Neuronal stem cell (in vitro differentiated cells): ENCODE measurements around the gene SNX30.

Experiments used
- DNase-seq: peaks from one replicate; pipeline ENCODE4 v3.0.0-alpha.2; 2013; ENCODE audit warnings: low spot score
- H2AFZ ChIP-seq: one replicate; pipeline ENCODE4 v1.6.1; 2013; ENCODE audit warnings: mild to moderate bottlenecking, low read length, inconsistent platforms
- H2AK5ac ChIP-seq: 2 replicates; pipeline ENCODE4 v1.6.1; 2013; ENCODE audit warnings: low read depth, mild to moderate bottlenecking, inconsistent platforms, low read length, moderate library complexity, mixed read lengths
- H2BK120ac ChIP-seq: 2 replicates; pipeline ENCODE4 v1.6.1; 2013; ENCODE audit warnings: low read depth, mild to moderate bottlenecking, inconsistent platforms, low read length, moderate library complexity, mixed read lengths
- H2BK12ac ChIP-seq: one replicate; pipeline ENCODE4 v1.6.1; 2013; ENCODE audit warnings: low read length, inconsistent platforms
- H2BK15ac ChIP-seq: 2 replicates; pipeline ENCODE4 v1.6.1; 2013; ENCODE audit warnings: mild to moderate bottlenecking, low read length, inconsistent platforms, mixed read lengths
- H2BK5ac ChIP-seq: one replicate; pipeline ENCODE4 v1.6.1; 2013; ENCODE audit warnings: inconsistent platforms, mild to moderate bottlenecking, low read length, moderate library complexity
- H3K14ac ChIP-seq: one replicate; pipeline ENCODE4 v1.6.1; 2013; ENCODE audit warnings: low read length, inconsistent platforms
- H3K18ac ChIP-seq: 2 replicates; pipeline ENCODE4 v1.6.1; 2013; ENCODE audit warnings: low read length, inconsistent platforms
- H3K23ac ChIP-seq: 2 replicates; pipeline ENCODE4 v1.6.1; 2013; ENCODE audit warnings: low read depth, mild to moderate bottlenecking, mixed read lengths, low read length, inconsistent platforms; ENCODE audit not compliant: poor library complexity
- H3K27ac ChIP-seq: replicated peaks from 3 replicates; pipeline ENCODE4 v1.5.1; 2013; ENCODE audit warnings: low read length, inconsistent platforms
- H3K27me3 ChIP-seq, 3 experiments: 2 replicates each; pipeline ENCODE4 v1.6.1; 2013; ENCODE audit warnings: low read length in 3 of 3, mild to moderate bottlenecking in 2 of 3, inconsistent platforms in 1 of 3, low read depth in 1 of 3, mixed read lengths in 1 of 3, moderate library complexity in 1 of 3; ENCODE audit not compliant: control insufficient read depth in 3 of 3, insufficient read depth in 3 of 3
- H3K36me3 ChIP-seq, 2 donors: replicated peaks in 1 of 2; 2 replicates each; pipeline ENCODE4 v1.6.1; 2013; ENCODE audit warnings: low read length in 2 of 2; ENCODE audit not compliant: control insufficient read depth in 2 of 2, insufficient read depth in 2 of 2
- H3K4ac ChIP-seq: 2 replicates; pipeline ENCODE4 v1.6.1; 2013; ENCODE audit warnings: inconsistent platforms, mild to moderate bottlenecking, low read length, moderate library complexity
- H3K4me1 ChIP-seq, 2 donors: 1 replicate in 1 of 2; 2 replicates in 1 of 2; pipeline ENCODE4 v1.6.1; 2013; ENCODE audit warnings: low read length in 2 of 2, low read depth in 1 of 2; ENCODE audit not compliant: control insufficient read depth in 2 of 2, insufficient read depth in 1 of 2
- H3K4me2 ChIP-seq: one replicate; pipeline ENCODE4 v1.6.1; 2013; ENCODE audit warnings: mild to moderate bottlenecking, low read length, inconsistent platforms; ENCODE audit not compliant: insufficient read depth, poor library complexity, severe bottlenecking
- H3K4me3 ChIP-seq, 2 donors: 2 replicates each; pipeline ENCODE4 v1.5.1; 2013; ENCODE audit warnings: low read length in 2 of 2, mild to moderate bottlenecking in 2 of 2, inconsistent platforms in 1 of 2, moderate library complexity in 1 of 2
- H3K79me1 ChIP-seq: one replicate; pipeline ENCODE4 v1.6.1; 2013; ENCODE audit warnings: low read depth, mild to moderate bottlenecking, inconsistent platforms, low read length, moderate library complexity
- H3K9ac ChIP-seq: one replicate; pipeline ENCODE4 v1.6.1; 2013; ENCODE audit warnings: mild to moderate bottlenecking, low read depth, low read length, inconsistent platforms; ENCODE audit not compliant: poor library complexity
- H3K9me3 ChIP-seq, 2 donors: replicated peaks in 1 of 2; 2 replicates each; pipeline versions ENCODE3 to v1.6.1; 2013; ENCODE audit warnings: low read length in 2 of 2, mild to moderate bottlenecking in 2 of 2, inconsistent platforms in 1 of 2, low read depth in 1 of 2, mixed read lengths in 1 of 2, moderate library complexity in 1 of 2; ENCODE audit not compliant: control insufficient read depth in 2 of 2, insufficient read depth in 1 of 2
- H4K8ac ChIP-seq: one replicate; pipeline ENCODE4 v1.6.1; 2013; ENCODE audit warnings: low read depth, mild to moderate bottlenecking, inconsistent platforms, low read length, moderate library complexity
- H4K91ac ChIP-seq: one replicate; pipeline ENCODE4 v1.6.1; 2013; ENCODE audit warnings: low read length, low read depth, mild to moderate bottlenecking, inconsistent platforms; ENCODE audit not compliant: poor library complexity
- WGBS, 2 donors: extraction: QIAGEN DNeasy Blood & Tissue Kit; methylation state at CpG; one replicate each; pipeline ENCODE4 v1.1.7; 2013; ENCODE audit warnings: missing lambda C conversion rate in 2 of 2, mixed read lengths in 1 of 2; ENCODE audit not compliant: insufficient read length in 2 of 2, insufficient replicate concordance in 1 of 2; ENCODE audit errors: extremely low coverage in 2 of 2; 5-methylcytosine and 5-hydroxymethylcytosine counted together

Gene SNX30

GRCh38 chr9:112841261-112841660 lies 90.7 kb downstream of the SNX30 start:
- H3K27me3 ChIP-seq = no peaks in the 10 kb centered on the region
- H3K79me1 ChIP-seq = no peaks in the 10 kb centered on the region
- no peak overlapping the region for H2AK5ac ChIP-seq
- H3K36me3 ChIP-seq = peaks cover 2 to 37% of the 10 kb centered on the region in 2 donors
- no CpG with 5 or more reads among the region's 3 CpGs for WGBS, 2 donors
- no peak overlapping the region for H2BK15ac ChIP-seq
- H4K8ac ChIP-seq = no peak overlapping the region
- peaks cover 0 to 21% of the 10 kb centered on the region in 2 donors for H3K9me3 ChIP-seq
- H3K4me2 ChIP-seq = no peak overlapping the region
- no peak overlapping the region for H3K23ac ChIP-seq
- H2BK12ac ChIP-seq = no peak overlapping the region
- H3K9ac ChIP-seq = no peak overlapping the region
- no peak overlapping the region for H3K18ac ChIP-seq
- peaks cover 3 to 4% of the 10 kb centered on the region in 2 donors for H3K4me1 ChIP-seq
- H4K91ac ChIP-seq = no peak overlapping the region
- H3K4me3 ChIP-seq = no peak overlapping the region
- no peak for DNase-seq
- no peak overlapping the region for H2AFZ ChIP-seq
- no peak overlapping the region for H3K4ac ChIP-seq
- no peak overlapping the region for H2BK120ac ChIP-seq
- H3K14ac ChIP-seq = no peak overlapping the region
- no peak overlapping the region for H2BK5ac ChIP-seq
- no peak overlapping the region for H3K27ac ChIP-seq

GRCh38 chr9:112842555-112842954 lies 92.0 kb downstream of the SNX30 start:
- Histone ChIP-seq H3K9me3 (peaks cover 0 to 21% of the 10 kb centered on the region in 2 donors), H2AK5ac (no peak overlapping the region), H3K27me3 (no peaks in the 10 kb centered on the region), H2BK120ac (no peak overlapping the region), H3K79me1 (no peaks in the 10 kb centered on the region), H3K4me1 (no peaks in the 10 kb centered on the region), H3K4me2 (no peak overlapping the region), H2AFZ (no peak overlapping the region), H3K36me3 (peaks cover 2 to 27% of the 10 kb centered on the region in 2 donors), H3K4me3 (no peak overlapping the region), H2BK15ac (no peak overlapping the region), H3K4ac (no peak overlapping the region), H3K18ac (no peak overlapping the region), H4K8ac (no peak overlapping the region), H2BK5ac (no peak overlapping the region), H3K14ac (no peak overlapping the region), H4K91ac (no peak overlapping the region), H3K23ac (no peak overlapping the region), H3K27ac (no peak overlapping the region), H2BK12ac (no peak overlapping the region), H3K9ac (no peak overlapping the region)
- no CpG with 5 or more reads among the region's 4 CpGs for WGBS, 2 donors
- no peak for DNase-seq

- Histone ChIP-seq H3K79me1 (no peaks in the 10 kb centered on the region), H2BK5ac (no peak overlapping the region), H3K27ac (no peak overlapping the region), H3K4me3 (no peak overlapping the region), H3K9me3 (peaks cover 0 to 9% of the 10 kb centered on the region in 2 donors), H2AFZ (no peak overlapping the region), H3K36me3 (peaks cover 0 to 8% of the 10 kb centered on the region in 2 donors), H3K4me2 (no peak overlapping the region), H2BK120ac (no peak overlapping the region), H3K9ac (no peak overlapping the region), H4K91ac (no peak overlapping the region), H3K23ac (no peak overlapping the region), H3K4ac (no peak overlapping the region), H3K14ac (no peak overlapping the region), H2BK15ac (no peak overlapping the region), H3K4me1 (peaks cover 8 to 9% of the 10 kb centered on the region in 2 donors), H3K18ac (no peak overlapping the region), H2BK12ac (no peak overlapping the region), H3K27me3 (no peaks in the 10 kb centered on the region), H2AK5ac (no peak overlapping the region), H4K8ac (no peak overlapping the region)
- WGBS, 2 donors = no CpG with 5 or more reads among the region's 15 CpGs
- peak; percentile 68 for DNase-seq
Measured at GRCh38 chr9:112844771-112845542, 94.4 kb downstream of the SNX30 start.

GRCh38 chr9:112846528-112847488 lies 96.2 kb downstream of the SNX30 start:
- no CpG with 5 or more reads among the region's 14 CpGs for WGBS, 2 donors
- H3K9me3 ChIP-seq = peaks cover 0 to 9% of the 10 kb centered on the region in 2 donors
- H3K27me3 ChIP-seq = no peaks in the 10 kb centered on the region
- H4K8ac ChIP-seq = no peak overlapping the region
- H2AFZ ChIP-seq = no peak overlapping the region
- no peak overlapping the region for H2AK5ac ChIP-seq
- H3K79me1 ChIP-seq = no peaks in the 10 kb centered on the region
- H2BK5ac ChIP-seq = no peak overlapping the region
- no peak overlapping the region for H3K14ac ChIP-seq
- H3K36me3 ChIP-seq = peaks cover 0 to 9% of the 10 kb centered on the region in 2 donors
- no peak overlapping the region for H4K91ac ChIP-seq
- DNase-seq = no peak
- H2BK12ac ChIP-seq = no peak overlapping the region
- no peak overlapping the region for H2BK15ac ChIP-seq
- H3K23ac ChIP-seq = no peak overlapping the region
- peaks cover 8 to 9% of the 10 kb centered on the region in 2 donors for H3K4me1 ChIP-seq
- H3K4ac ChIP-seq = no peak overlapping the region
- H2BK120ac ChIP-seq = no peak overlapping the region
- H3K4me3 ChIP-seq = no peak overlapping the region
- no peak overlapping the region for H3K27ac ChIP-seq
- H3K9ac ChIP-seq = no peak overlapping the region
- H3K18ac ChIP-seq = no peak overlapping the region
- no peak overlapping the region for H3K4me2 ChIP-seq
